A549 (cell line): ENCODE data around the gene ZDHHC24.

Experiments used
- CTCF ChIP-seq: fragments of >200 bp; sonication (Bioruptor Twin); formaldehyde crosslinking; IDR thresholded peaks from 3 replicates; pipeline ENCODE4 v1.5.1; 2016
- SREBF2 ChIP-seq: fragments of 450-650 bp; IDR thresholded peaks from 2 replicates; pipeline ENCODE4 v1.6.1; 2014; ENCODE audit warnings: mild to moderate bottlenecking, moderate library complexity
- USF2 ChIP-seq: fragments of 450-650 bp; IDR thresholded peaks from 2 replicates; pipeline ENCODE4 v1.6.1; 2014; ENCODE audit warnings: antibody characterized with exemption
- TF ChIP-seq, protein P1 (sequence below): IDR thresholded peaks from 2 replicates; pipeline ENCODE4 v1.6.1; 2012

DNA sequence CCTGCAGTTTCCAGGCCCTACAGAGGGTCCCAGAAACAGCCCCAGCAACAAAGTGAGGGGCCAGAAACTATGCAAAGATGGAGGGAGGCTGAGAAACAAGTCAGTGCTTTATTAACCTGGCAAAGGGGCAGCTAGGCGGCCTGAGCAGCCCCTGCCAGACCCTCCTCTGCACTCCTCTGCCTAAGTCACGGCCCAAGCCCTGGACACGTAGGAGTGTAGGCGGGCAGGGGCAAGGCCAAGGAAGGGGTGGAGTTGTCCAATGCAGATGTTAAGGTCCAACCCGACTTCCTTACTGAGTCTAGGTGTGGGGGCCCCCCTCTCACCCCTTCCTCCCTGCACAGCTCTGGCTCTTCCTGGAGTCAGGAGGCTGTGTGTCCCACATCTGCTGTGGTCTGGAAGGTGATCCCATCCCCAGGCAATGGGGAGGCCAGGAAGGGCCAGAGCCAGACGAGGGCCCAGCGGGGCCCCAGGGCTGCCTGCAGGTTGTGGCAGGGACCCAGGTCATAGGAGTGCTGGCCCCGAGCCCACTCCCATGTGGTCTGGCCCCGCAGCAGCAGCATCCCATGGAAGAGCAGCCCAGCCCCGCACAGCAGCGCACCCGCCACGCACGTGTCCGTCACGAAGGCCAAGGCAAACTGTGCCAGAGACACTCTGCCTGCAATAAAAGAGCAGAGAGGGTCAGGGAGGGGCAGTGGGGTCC is 6.5 kb downstream of the ZDHHC24 start:
- TF ChIP-seq CTCF (no peak), USF2 (no peak), SREBF2 (no peak)
- TF ChIP-seq, protein P1, sequence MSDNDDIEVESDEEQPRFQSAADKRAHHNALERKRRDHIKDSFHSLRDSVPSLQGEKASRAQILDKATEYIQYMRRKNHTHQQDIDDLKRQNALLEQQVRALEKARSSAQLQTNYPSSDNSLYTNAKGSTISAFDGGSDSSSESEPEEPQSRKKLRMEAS, result no peak
